ENCODE results near the gene DOCK2.
"Not testable (repeated sequence)": the region's sequence is repeated elsewhere in the genome, so short reads cannot be mapped to it uniquely, and the experiment has no call there.

The DOCK2 gene

GRCh38 chr5:169814522-169814921, 177.4 kb downstream of the DOCK2 start:
- Histone ChIP-seq H3K9me3 (ENCODE audit: control insufficient read depth in 5 of 5, low read length in 5 of 5) (peaks cover 0 to 6% (median 0%) of the 10 kb centered on the region in 5 donors), H3K9ac (ENCODE audit: low read length in 5 of 5) (no peak overlapping the region), H3K4me3 (ENCODE audit: low read depth in 1 of 5, low read length in 5 of 5) (no peak overlapping the region), H3K4me1 (ENCODE audit: control insufficient read depth in 5 of 5, insufficient read depth in 5 of 5, low read length in 5 of 5) (no peaks in the 10 kb centered on the region), H3K27me3 (ENCODE audit: control insufficient read depth in 5 of 5, insufficient read depth in 4 of 5, low read length in 5 of 5) (peaks cover 0 to 8% (median 5%) of the 10 kb centered on the region in 5 donors), H3K36me3 (ENCODE audit: control insufficient read depth in 5 of 5, insufficient read depth in 5 of 5, low read length in 5 of 5) (peaks cover 0 to 2% (median 0%) of the 10 kb centered on the region in 5 donors), H3K27ac (ENCODE audit: low read depth, low read length) (no peak overlapping the region)

DNA sequence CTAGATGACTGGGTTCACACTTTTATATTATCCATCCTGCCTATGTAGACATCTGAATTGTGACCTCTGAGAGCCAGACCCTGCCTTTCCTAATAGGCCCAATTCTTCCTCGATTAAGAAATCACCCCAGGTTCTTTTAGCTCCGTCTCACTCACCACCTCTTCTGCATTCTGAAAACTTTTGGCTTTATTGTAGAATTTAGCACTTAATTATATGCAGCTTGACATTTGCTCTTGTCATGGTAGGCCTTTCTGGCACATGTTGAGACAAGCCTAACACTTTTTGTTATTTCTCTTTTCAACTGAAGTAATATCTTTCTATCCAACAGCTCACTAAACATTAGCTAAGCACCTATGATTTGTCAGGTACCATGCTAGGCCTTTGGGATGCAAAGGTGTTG, 180.0 kb downstream of the DOCK2 start:
- H3K9ac ChIP-seq (ENCODE audit: low read length in 5 of 5) = no peak overlapping the region
- H3K27ac ChIP-seq (ENCODE audit: low read depth, low read length) = no peak overlapping the region
- peaks cover 0 to 6% (median 0%) of the 10 kb centered on the region in 5 donors for H3K9me3 ChIP-seq (ENCODE audit: control insufficient read depth in 5 of 5, low read length in 5 of 5)
- no peaks in the 10 kb centered on the region for H3K27me3 ChIP-seq (ENCODE audit: control insufficient read depth in 5 of 5, insufficient read depth in 4 of 5, low read length in 5 of 5)
- H3K36me3 ChIP-seq (ENCODE audit: control insufficient read depth in 5 of 5, insufficient read depth in 5 of 5, low read length in 5 of 5) = no peaks in the 10 kb centered on the region
- no peaks in the 10 kb centered on the region for H3K4me1 ChIP-seq (ENCODE audit: control insufficient read depth in 5 of 5, insufficient read depth in 5 of 5, low read length in 5 of 5)
- no peak overlapping the region for H3K4me3 ChIP-seq (ENCODE audit: low read depth in 1 of 5, low read length in 5 of 5)

DNA sequence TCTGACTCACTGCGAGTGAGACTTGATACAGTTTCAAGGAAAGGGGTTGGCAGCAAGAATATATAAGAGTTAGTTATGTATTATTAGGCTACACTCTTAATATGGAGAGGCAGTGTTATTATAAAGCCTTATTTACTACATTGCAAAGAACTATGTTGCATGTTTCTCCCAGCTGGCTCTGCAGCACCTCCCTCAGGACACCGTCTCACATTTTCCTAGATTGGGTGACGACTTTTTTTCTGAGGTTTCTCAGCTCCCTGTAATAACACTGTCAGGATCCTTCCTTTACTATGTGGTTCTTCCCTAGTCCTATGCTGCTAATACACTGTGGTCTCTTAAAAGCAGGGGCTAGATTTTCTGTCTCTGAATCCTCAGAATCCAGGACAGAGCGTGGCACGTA, 189.5 kb downstream of the DOCK2 start:
- H3K27ac ChIP-seq (ENCODE audit: low read depth, low read length) = no peak overlapping the region
- H3K36me3 ChIP-seq (ENCODE audit: control insufficient read depth in 5 of 5, insufficient read depth in 5 of 5, low read length in 5 of 5) = no peaks in the 10 kb centered on the region
- no peaks in the 10 kb centered on the region for H3K4me1 ChIP-seq (ENCODE audit: control insufficient read depth in 5 of 5, insufficient read depth in 5 of 5, low read length in 5 of 5)
- H3K9me3 ChIP-seq (ENCODE audit: control insufficient read depth in 5 of 5, low read length in 5 of 5) = no peaks in the 10 kb centered on the region
- H3K9ac ChIP-seq (ENCODE audit: low read length in 5 of 5) = no peak overlapping the region
- H3K4me3 ChIP-seq (ENCODE audit: low read depth in 1 of 5, low read length in 5 of 5) = no peak overlapping the region
- H3K27me3 ChIP-seq (ENCODE audit: control insufficient read depth in 5 of 5, insufficient read depth in 4 of 5, low read length in 5 of 5) = no peaks in the 10 kb centered on the region

GRCh38 chr5:169827769-169828168, 190.7 kb downstream of the DOCK2 start:
- Histone ChIP-seq H3K9me3 (ENCODE audit: control insufficient read depth in 5 of 5, low read length in 5 of 5) (no peaks in the 10 kb centered on the region), H3K27me3 (ENCODE audit: control insufficient read depth in 5 of 5, insufficient read depth in 4 of 5, low read length in 5 of 5) (no peaks in the 10 kb centered on the region), H3K27ac (ENCODE audit: low read depth, low read length) (no peak overlapping the region), H3K36me3 (ENCODE audit: control insufficient read depth in 5 of 5, insufficient read depth in 5 of 5, low read length in 5 of 5) (no peaks in the 10 kb centered on the region), H3K9ac (ENCODE audit: low read length in 5 of 5) (no peak overlapping the region), H3K4me1 (ENCODE audit: control insufficient read depth in 5 of 5, insufficient read depth in 5 of 5, low read length in 5 of 5) (no peaks in the 10 kb centered on the region), H3K4me3 (ENCODE audit: low read depth in 1 of 5, low read length in 5 of 5) (no peak overlapping the region)

GRCh38 chr5:169828385-169828784, 191.3 kb downstream of the DOCK2 start:
- Histone ChIP-seq H3K27me3 (ENCODE audit: control insufficient read depth in 5 of 5, insufficient read depth in 4 of 5, low read length in 5 of 5) (no peaks in the 10 kb centered on the region), H3K27ac (ENCODE audit: low read depth, low read length) (no peak overlapping the region), H3K9ac (ENCODE audit: low read length in 5 of 5) (no peak overlapping the region), H3K36me3 (ENCODE audit: control insufficient read depth in 5 of 5, insufficient read depth in 5 of 5, low read length in 5 of 5) (no peaks in the 10 kb centered on the region), H3K4me1 (ENCODE audit: control insufficient read depth in 5 of 5, insufficient read depth in 5 of 5, low read length in 5 of 5) (no peaks in the 10 kb centered on the region), H3K4me3 (ENCODE audit: low read depth in 1 of 5, low read length in 5 of 5) (no peak overlapping the region), H3K9me3 (ENCODE audit: control insufficient read depth in 5 of 5, low read length in 5 of 5) (no peaks in the 10 kb centered on the region)

DNA sequence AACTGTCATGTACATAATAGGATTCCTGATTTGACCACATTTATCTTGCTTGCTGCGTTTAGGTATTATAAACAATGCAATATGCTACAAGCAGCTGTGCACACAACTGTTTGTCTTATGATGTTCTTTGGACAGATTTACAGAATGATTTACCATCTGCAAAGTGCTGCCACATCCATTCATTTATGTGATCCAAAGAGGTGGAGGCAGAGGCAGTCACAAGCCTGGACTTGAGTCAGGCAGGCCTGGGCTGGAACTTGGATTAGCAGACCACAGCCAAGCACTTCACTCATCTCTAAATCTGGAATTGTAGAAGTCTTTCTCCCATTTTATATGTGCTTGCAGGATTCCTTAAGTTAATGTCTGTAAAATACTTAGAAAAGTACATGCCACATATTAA, 194.3 kb downstream of the DOCK2 start:
- Histone ChIP-seq H3K9ac (ENCODE audit: low read length in 5 of 5) (no peak overlapping the region), H3K27ac (ENCODE audit: low read depth, low read length) (no peak overlapping the region), H3K4me1 (ENCODE audit: control insufficient read depth in 5 of 5, insufficient read depth in 5 of 5, low read length in 5 of 5) (no peaks in the 10 kb centered on the region), H3K36me3 (ENCODE audit: control insufficient read depth in 5 of 5, insufficient read depth in 5 of 5, low read length in 5 of 5) (no peaks in the 10 kb centered on the region), H3K4me3 (ENCODE audit: low read depth in 1 of 5, low read length in 5 of 5) (no peak overlapping the region), H3K9me3 (ENCODE audit: control insufficient read depth in 5 of 5, low read length in 5 of 5) (no peaks in the 10 kb centered on the region), H3K27me3 (ENCODE audit: control insufficient read depth in 5 of 5, insufficient read depth in 4 of 5, low read length in 5 of 5) (no peaks in the 10 kb centered on the region)

DNA sequence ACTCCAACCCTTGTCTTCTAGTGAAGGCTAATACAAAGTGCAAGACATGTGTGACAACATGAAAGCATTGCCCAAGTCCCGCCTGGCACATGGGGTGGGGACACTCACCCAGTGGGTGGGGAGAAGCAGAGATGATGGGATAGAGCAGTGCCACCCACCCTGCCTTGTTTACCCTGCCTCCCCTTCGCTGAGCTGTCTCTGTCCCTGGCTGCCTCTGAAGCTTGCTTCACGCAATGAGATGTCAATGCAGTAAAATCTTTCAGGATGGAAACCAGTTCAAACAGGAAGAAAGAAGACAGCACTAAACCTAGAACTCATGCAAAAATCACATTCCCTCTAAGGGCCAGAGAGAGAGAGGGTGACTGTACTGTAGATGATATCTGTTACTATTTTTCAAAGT, 195.2 kb downstream of the DOCK2 start:
- H3K36me3 ChIP-seq (ENCODE audit: control insufficient read depth in 5 of 5, insufficient read depth in 5 of 5, low read length in 5 of 5) = no peaks in the 10 kb centered on the region
- H3K4me3 ChIP-seq (ENCODE audit: low read depth in 1 of 5, low read length in 5 of 5) = no peak overlapping the region
- H3K27me3 ChIP-seq (ENCODE audit: control insufficient read depth in 5 of 5, insufficient read depth in 4 of 5, low read length in 5 of 5) = no peaks in the 10 kb centered on the region
- H3K27ac ChIP-seq (ENCODE audit: low read depth, low read length) = no peak overlapping the region
- H3K9ac ChIP-seq (ENCODE audit: low read length in 5 of 5) = no peak overlapping the region
- no peaks in the 10 kb centered on the region for H3K9me3 ChIP-seq (ENCODE audit: control insufficient read depth in 5 of 5, low read length in 5 of 5)
- H3K4me1 ChIP-seq (ENCODE audit: control insufficient read depth in 5 of 5, insufficient read depth in 5 of 5, low read length in 5 of 5) = no peaks in the 10 kb centered on the region

GRCh38 chr5:169832845-169833244, 195.8 kb downstream of the DOCK2 start:
- Histone ChIP-seq H3K27me3 (ENCODE audit: control insufficient read depth in 5 of 5, insufficient read depth in 4 of 5, low read length in 5 of 5) (no peaks in the 10 kb centered on the region), H3K36me3 (ENCODE audit: control insufficient read depth in 5 of 5, insufficient read depth in 5 of 5, low read length in 5 of 5) (no peaks in the 10 kb centered on the region), H3K9ac (ENCODE audit: low read length in 5 of 5) (no peak overlapping the region), H3K9me3 (ENCODE audit: control insufficient read depth in 5 of 5, low read length in 5 of 5) (no peaks in the 10 kb centered on the region), H3K4me3 (ENCODE audit: low read depth in 1 of 5, low read length in 5 of 5) (no peak overlapping the region), H3K27ac (ENCODE audit: low read depth, low read length) (no peak overlapping the region), H3K4me1 (ENCODE audit: control insufficient read depth in 5 of 5, insufficient read depth in 5 of 5, low read length in 5 of 5) (no peaks in the 10 kb centered on the region)

- H3K27me3 ChIP-seq (ENCODE audit: control insufficient read depth in 5 of 5, insufficient read depth in 4 of 5, low read length in 5 of 5); H3K9me3 ChIP-seq (ENCODE audit: control insufficient read depth in 5 of 5, low read length in 5 of 5); H3K27ac ChIP-seq (ENCODE audit: low read depth, low read length); H3K4me1 ChIP-seq (ENCODE audit: control insufficient read depth in 5 of 5, insufficient read depth in 5 of 5, low read length in 5 of 5); H3K36me3 ChIP-seq (ENCODE audit: control insufficient read depth in 5 of 5, insufficient read depth in 5 of 5, low read length in 5 of 5); H3K4me3 ChIP-seq (ENCODE audit: low read depth in 1 of 5, low read length in 5 of 5); H3K9ac ChIP-seq (ENCODE audit: low read length in 5 of 5): not testable (repeated sequence)
Measured at GRCh38 chr5:169833681-169834292, 196.7 kb downstream of the DOCK2 start.

GRCh38 chr5:169834540-169834939, 197.5 kb downstream of the DOCK2 start:
- H3K9ac ChIP-seq (ENCODE audit: low read length in 5 of 5); H3K27me3 ChIP-seq (ENCODE audit: control insufficient read depth in 5 of 5, insufficient read depth in 4 of 5, low read length in 5 of 5); H3K27ac ChIP-seq (ENCODE audit: low read depth, low read length); H3K36me3 ChIP-seq (ENCODE audit: control insufficient read depth in 5 of 5, insufficient read depth in 5 of 5, low read length in 5 of 5); H3K4me3 ChIP-seq (ENCODE audit: low read depth in 1 of 5, low read length in 5 of 5); H3K9me3 ChIP-seq (ENCODE audit: control insufficient read depth in 5 of 5, low read length in 5 of 5); H3K4me1 ChIP-seq (ENCODE audit: control insufficient read depth in 5 of 5, insufficient read depth in 5 of 5, low read length in 5 of 5): not testable (repeated sequence)

All from subcutaneous abdominal adipose tissue (tissue), 5 donors.